DOHH2 (cell line): ENCODE results near the gene RNF181.

Experiments
- H3F3A ChIP-seq: fragments of 200-600 bp; sonication (generic), shearing (Covaris generic); 2 replicates; pipeline ENCODE4 v1.6.0; 2016; ENCODE audit warnings: antibody characterized with exemption, mild to moderate bottlenecking; ENCODE audit not compliant: control insufficient read depth, insufficient read depth
- H3K27ac ChIP-seq: fragments of 200-600 bp; sonication (generic); 2 replicates; pipeline ENCODE4 v1.5.1; 2014; ENCODE audit warnings: low read depth, mild to moderate bottlenecking, low read length, moderate library complexity
- H3K27me3 ChIP-seq: fragments of 200-600 bp; sonication (generic); 2 replicates; pipeline ENCODE4 v1.6.1; 2014; ENCODE audit warnings: mild to moderate bottlenecking, low read length, mixed read lengths; ENCODE audit not compliant: control insufficient read depth
- H3K36me3 ChIP-seq: fragments of 200-600 bp; sonication (generic); 2 replicates; pipeline ENCODE4 v1.6.1; 2014; ENCODE audit warnings: mild to moderate bottlenecking, low read length, moderate library complexity, mixed read lengths; ENCODE audit not compliant: control insufficient read depth
- H3K4me1 ChIP-seq: fragments of 200-600 bp; sonication (generic); 2 replicates; pipeline ENCODE4 v1.6.1; 2014; ENCODE audit warnings: mild to moderate bottlenecking, low read length, mixed read lengths; ENCODE audit not compliant: control insufficient read depth
- H3K4me2 ChIP-seq: fragments of 200-600 bp; sonication (generic); 2 replicates; pipeline ENCODE4 v1.6.0; 2014; ENCODE audit warnings: mild to moderate bottlenecking, low read length, moderate library complexity
- H3K4me3 ChIP-seq: fragments of 200-600 bp; sonication (generic); 2 replicates; pipeline ENCODE4 v1.5.1; 2014; ENCODE audit warnings: mild to moderate bottlenecking, low read length, mixed read lengths
- H3K79me2 ChIP-seq: fragments of 200-600 bp; sonication (generic); 2 replicates; pipeline ENCODE4 v1.6.1; 2014; ENCODE audit warnings: mild to moderate bottlenecking, low read length, mixed read lengths; ENCODE audit not compliant: control insufficient read depth
- H3K9me2 ChIP-seq: fragments of 200-600 bp; sonication (generic); replicated peaks from 2 replicates; pipeline ENCODE4 v1.6.1; 2014; ENCODE audit warnings: mild to moderate bottlenecking, low read length, mixed read lengths; ENCODE audit not compliant: control insufficient read depth
- H3K9me3 ChIP-seq: fragments of 200-600 bp; sonication (generic); 2 replicates; pipeline ENCODE4 v1.6.1; 2014; ENCODE audit warnings: antibody characterized with exemption, low read length, mixed read lengths; ENCODE audit not compliant: control insufficient read depth, insufficient read depth
- H4K20me1 ChIP-seq: fragments of 200-600 bp; sonication (generic); 2 replicates; pipeline ENCODE4 v1.6.0; 2014; ENCODE audit warnings: low read depth, mild to moderate bottlenecking, antibody characterized with exemption, low read length, moderate library complexity; ENCODE audit not compliant: control insufficient read depth, insufficient read depth
- EZH2phosphoT487 ChIP-seq: fragments of 200-600 bp; sonication (generic); IDR thresholded peaks from 2 replicates; pipeline ENCODE4 v1.6.1; 2017; ENCODE audit warnings: borderline replicate concordance, mild to moderate bottlenecking, antibody characterized with exemption, low read length, moderate library complexity, mixed read lengths
- TF ChIP-seq, protein P1 (sequence below): fragments of 200-600 bp; sonication (generic); IDR thresholded peaks from one replicate; pipeline ENCODE4 v1.5.1; 2014; ENCODE audit warnings: antibody characterized with exemption, mild to moderate bottlenecking, low read depth, low read length; ENCODE audit not compliant: poor library complexity, severe bottlenecking

RNF181 gene

DNA sequence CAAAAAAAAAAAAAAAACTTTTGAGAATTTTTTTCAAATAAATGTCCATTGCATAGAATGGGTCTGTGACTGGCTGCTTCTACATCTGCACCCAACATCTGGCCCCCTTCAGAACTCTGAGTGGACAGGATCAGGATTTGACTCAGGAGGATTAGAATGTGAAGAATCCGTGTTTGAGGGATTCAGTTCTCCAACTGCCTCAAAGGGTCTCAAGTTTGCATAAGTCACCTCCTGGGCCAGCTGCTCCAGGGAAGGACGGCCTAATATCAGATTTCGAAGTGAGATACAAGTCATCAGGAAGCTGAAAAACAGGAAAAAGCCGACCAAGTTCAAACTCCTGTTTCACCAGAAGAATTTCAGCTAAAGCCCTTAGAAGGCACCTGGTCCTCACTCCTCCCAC, 45.7 kb upstream of the RNF181 start:
- no peak overlapping the region for H3K4me2 ChIP-seq
- no peaks in the 10 kb centered on the region for H3K9me2 ChIP-seq
- no peaks in the 10 kb centered on the region for H3K9me3 ChIP-seq
- H3F3A ChIP-seq, result peaks cover 43% of the 10 kb centered on the region
- no peaks in the 10 kb centered on the region; the same call in 1 of the 2 replicates for H4K20me1 ChIP-seq
- H3K36me3 ChIP-seq, result peaks cover 75% of the 10 kb centered on the region
- no peaks in the 10 kb centered on the region for H3K79me2 ChIP-seq
- H3K4me1 ChIP-seq, result no peaks in the 10 kb centered on the region
- no peak overlapping the region for H3K4me3 ChIP-seq
- H3K27ac ChIP-seq, result no peak overlapping the region
- no peaks in the 10 kb centered on the region for H3K27me3 ChIP-seq
- TF ChIP-seq, protein P1, sequence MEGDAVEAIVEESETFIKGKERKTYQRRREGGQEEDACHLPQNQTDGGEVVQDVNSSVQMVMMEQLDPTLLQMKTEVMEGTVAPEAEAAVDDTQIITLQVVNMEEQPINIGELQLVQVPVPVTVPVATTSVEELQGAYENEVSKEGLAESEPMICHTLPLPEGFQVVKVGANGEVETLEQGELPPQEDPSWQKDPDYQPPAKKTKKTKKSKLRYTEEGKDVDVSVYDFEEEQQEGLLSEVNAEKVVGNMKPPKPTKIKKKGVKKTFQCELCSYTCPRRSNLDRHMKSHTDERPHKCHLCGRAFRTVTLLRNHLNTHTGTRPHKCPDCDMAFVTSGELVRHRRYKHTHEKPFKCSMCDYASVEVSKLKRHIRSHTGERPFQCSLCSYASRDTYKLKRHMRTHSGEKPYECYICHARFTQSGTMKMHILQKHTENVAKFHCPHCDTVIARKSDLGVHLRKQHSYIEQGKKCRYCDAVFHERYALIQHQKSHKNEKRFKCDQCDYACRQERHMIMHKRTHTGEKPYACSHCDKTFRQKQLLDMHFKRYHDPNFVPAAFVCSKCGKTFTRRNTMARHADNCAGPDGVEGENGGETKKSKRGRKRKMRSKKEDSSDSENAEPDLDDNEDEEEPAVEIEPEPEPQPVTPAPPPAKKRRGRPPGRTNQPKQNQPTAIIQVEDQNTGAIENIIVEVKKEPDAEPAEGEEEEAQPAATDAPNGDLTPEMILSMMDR, result no peak
- TF ChIP-seq EZH2phosphoT487, result no peak

DNA sequence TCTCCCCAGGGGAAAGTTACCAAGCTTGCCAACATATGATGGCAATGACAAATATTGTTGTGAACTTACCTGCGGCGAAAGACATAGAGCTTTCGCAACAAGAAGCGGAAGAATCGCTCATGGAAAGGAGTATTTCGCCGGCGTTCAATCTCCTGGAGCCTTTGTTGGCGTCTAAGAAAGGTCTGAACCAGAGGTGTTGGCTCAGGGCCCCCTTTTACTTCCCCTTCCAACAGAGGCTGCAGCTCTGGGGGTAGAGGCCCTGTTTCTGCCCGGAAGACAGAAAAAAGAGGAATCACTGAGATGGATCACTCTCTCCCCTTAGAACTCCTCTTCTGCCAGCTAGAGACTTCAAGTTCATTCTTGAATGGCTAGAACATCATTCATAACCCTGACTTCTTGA, 45.1 kb upstream of the RNF181 start:
- Histone ChIP-seq H3K4me3 (no peak overlapping the region), H4K20me1 (no peaks in the 10 kb centered on the region; the same call in 1 of the 2 replicates), H3K27ac (no peak overlapping the region), H3F3A (peaks cover 37% of the 10 kb centered on the region), H3K4me2 (no peak overlapping the region), H3K79me2 (no peaks in the 10 kb centered on the region), H3K9me2 (no peaks in the 10 kb centered on the region), H3K36me3 (peaks cover 75% of the 10 kb centered on the region), H3K27me3 (no peaks in the 10 kb centered on the region), H3K9me3 (no peaks in the 10 kb centered on the region), H3K4me1 (no peaks in the 10 kb centered on the region)
- TF ChIP-seq, protein P1, result no peak
- TF ChIP-seq EZH2phosphoT487, result no peak

DNA sequence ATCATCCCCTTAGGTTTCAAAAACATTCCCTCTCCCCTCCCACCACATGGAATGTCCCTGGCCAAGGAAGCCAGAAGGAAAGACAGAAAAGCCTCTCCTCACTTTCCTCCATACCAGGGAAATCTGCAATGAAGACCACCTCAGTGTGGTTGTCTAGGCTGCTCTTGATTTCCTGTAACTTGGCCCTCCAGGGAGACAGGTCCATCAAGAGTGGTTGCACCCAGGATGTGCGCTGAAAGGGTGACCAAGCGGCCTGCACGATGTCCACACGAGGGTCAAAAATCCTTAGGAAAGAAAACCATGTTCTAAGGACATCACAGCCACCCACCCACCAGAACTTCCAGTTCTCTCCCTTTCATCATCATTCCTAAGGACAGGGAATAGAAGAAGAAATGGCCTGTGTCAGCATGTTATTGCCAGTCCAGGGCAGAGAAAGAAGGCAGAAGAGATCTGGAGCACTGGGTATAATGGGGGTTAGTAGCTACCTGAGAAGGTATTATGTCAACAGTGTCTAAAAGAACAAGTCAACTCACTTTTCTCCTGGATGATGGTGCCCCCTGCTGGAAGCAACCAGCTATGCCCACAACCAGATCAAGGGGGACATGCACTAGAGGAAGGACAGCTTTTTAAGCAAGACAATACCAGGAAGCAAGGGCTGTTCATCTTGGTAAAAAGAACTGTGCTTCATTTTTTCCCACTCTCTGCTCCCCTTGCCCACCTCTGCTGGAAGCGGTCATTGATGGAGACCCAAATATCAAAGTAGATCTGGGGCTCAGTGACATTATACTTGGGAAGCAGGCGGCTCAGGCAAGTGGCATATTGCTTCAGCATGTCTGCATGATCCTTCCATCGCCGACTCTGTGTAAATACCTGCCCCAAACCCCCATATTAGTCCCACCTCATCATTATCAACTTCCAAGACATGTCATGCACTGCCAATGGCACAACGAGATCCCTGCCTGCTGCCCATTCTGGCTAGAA, 43.6 kb upstream of the RNF181 start:
- Histone ChIP-seq H3K9me2 (no peaks in the 10 kb centered on the region), H3K4me2 (no peak overlapping the region), H3K27me3 (no peaks in the 10 kb centered on the region), H3K27ac (no peak overlapping the region), H4K20me1 (no peaks in the 10 kb centered on the region), H3K4me3 (no peak overlapping the region), H3K79me2 (no peaks in the 10 kb centered on the region), H3K4me1 (no peaks in the 10 kb centered on the region), H3K36me3 (peaks cover 71% of the 10 kb centered on the region), H3F3A (peaks cover 22% of the 10 kb centered on the region), H3K9me3 (no peaks in the 10 kb centered on the region)
- TF ChIP-seq EZH2phosphoT487, result no peak
- TF ChIP-seq, protein P1, result peak; percentile 91
